AG09319 (cell line): ENCODE results near the gene MKX.

Experiments
- DNase-seq: peaks from one replicate; pipeline ENCODE4 v3.0.0-alpha.2; 2010; ENCODE audit warnings: low read depth; ENCODE audit errors: extremely low read depth
- TF ChIP-seq, protein P1 (sequence below): IDR thresholded peaks from 2 replicates; pipeline ENCODE4 v1.5.1; 2011; ENCODE audit warnings: low read depth, mild to moderate bottlenecking, inconsistent platforms, low read length, moderate library complexity

MKX gene

DNA sequence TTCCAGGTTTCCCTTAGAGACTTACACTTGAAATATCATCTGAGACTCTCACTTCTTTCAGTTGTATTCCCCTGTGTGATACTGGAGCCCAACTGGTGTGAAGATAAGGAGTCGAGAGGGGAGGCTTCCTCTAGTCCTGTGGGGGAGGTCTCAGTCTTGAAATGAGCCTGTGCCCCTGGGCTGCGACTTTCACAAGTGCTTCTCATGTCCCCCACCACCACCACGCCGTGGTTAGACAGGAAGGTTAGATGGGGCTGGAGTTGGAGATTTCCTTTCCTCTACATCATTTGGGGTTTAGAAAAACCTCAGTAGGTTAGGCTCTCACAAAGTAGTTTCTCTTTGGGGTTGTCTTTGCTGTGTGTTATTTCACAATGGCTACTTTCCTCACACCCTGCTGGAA lies 25.6 kb upstream of the MKX start:
- TF ChIP-seq, protein P1, sequence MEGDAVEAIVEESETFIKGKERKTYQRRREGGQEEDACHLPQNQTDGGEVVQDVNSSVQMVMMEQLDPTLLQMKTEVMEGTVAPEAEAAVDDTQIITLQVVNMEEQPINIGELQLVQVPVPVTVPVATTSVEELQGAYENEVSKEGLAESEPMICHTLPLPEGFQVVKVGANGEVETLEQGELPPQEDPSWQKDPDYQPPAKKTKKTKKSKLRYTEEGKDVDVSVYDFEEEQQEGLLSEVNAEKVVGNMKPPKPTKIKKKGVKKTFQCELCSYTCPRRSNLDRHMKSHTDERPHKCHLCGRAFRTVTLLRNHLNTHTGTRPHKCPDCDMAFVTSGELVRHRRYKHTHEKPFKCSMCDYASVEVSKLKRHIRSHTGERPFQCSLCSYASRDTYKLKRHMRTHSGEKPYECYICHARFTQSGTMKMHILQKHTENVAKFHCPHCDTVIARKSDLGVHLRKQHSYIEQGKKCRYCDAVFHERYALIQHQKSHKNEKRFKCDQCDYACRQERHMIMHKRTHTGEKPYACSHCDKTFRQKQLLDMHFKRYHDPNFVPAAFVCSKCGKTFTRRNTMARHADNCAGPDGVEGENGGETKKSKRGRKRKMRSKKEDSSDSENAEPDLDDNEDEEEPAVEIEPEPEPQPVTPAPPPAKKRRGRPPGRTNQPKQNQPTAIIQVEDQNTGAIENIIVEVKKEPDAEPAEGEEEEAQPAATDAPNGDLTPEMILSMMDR = no peak
- no peak for DNase-seq

DNA sequence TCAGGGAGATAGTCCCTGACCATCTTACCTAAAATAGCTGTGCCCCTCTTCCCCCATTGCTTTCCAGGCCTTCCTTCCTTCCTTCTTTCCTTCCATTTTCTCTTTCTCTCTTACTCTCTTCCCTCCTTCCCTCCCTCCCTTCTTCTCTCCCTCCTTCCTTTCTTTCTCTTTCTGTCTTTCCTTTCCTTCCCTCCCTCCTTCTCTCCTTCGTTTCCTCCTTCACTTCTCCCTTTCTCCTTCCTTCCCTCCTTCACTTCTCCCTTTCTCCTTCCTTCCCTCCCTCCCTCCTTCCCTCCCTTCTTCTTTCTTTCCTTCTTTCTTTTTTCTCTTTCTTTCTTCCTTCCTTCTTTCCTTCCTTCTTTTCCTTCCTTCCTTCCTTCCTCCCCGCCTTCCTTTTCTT lies 24.6 kb upstream of the MKX start:
- no peak for DNase-seq
- TF ChIP-seq, protein P1 = no peak

DNA sequence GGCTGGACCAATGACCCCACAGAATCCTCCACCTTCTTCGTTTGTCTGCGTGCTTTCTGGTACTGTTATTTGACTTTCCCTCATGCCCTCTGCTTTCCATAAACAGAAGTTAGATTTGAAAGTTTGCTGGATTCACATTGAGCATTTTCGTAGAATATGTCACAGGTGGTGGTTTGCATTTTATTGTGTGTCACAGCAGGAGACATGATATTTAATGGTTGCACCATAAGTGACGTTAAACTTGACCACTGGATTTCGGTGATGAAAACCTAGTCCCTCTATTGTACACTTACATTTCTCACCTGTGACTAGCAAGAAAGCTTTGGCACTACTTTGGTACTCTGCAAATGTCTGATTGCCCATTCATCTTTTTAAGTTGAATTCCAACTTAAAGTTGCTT lies 15.2 kb upstream of the MKX start:
- TF ChIP-seq, protein P1 = no peak

DNA sequence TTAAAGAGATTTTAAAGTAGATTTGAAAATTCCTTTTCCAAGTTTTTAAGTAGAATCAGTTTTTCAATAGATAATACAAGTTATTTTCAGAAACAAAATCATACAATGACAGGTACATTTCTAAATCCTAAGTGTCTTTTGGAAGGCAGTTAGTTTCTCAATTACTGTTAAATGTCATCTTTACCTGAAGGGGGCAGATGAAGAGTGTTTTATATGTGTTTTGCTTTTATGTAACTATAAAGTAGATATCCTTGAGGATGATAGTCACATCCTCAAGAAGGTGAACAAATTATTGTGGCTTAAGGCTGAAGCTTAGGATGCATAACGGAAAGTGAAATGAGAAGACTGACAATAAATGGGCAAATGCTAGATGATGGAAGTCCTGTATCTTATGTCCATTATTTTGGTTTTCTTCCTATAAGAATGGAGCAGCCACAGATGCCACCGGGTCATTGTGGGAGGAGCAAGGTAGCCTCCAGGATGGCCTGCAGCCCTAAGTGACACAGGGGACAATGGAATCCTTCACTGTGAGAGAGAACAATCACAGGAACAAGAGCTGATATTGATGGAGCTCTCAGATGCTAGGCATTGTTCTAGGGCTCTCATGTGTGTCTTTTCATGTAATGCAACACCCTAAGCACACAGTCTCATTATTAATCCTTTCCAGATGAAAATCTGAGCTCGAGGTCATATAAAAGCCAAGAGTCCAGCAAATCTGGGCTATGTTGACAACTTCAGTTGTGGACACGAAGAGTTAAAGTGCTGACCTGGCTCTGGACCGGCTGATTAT lies 14.1 kb upstream of the MKX start:
- DNase-seq = no peak
- TF ChIP-seq, protein P1 = peak; percentile 2

More for the DNA sequence above, 15.2 kb upstream of the MKX start:
- no peak for DNase-seq

DNA sequence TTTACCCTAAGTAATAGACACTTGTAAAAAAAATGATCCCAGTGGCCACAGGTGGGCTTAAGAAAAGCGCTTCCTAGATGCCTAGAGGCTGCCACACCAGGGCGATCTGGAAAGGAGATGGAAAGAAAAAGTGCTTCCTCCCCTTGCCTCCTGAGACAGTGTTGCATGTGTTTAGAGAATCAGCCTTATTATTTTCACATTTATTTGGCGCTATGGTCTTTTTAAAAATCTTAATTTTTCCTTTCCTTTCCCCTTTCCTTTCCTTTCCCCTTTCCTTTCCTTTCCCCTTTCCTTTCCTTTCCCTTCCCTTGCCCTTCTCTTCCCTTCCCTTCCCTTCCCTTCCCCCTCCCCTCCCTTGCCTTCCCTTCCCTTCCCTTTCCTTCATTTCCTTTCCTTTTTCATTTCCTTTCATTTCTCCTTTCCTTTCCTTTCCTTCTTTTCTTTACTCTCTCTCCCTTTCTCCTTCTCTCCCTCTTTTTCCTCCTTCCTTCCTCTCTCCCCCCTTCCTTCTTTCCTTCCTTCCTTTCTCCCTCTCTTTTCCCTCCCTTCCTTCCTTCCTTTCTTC lies 7.1 kb upstream of the MKX start:
- TF ChIP-seq, protein P1 = no peak
- DNase-seq = no peak

DNA sequence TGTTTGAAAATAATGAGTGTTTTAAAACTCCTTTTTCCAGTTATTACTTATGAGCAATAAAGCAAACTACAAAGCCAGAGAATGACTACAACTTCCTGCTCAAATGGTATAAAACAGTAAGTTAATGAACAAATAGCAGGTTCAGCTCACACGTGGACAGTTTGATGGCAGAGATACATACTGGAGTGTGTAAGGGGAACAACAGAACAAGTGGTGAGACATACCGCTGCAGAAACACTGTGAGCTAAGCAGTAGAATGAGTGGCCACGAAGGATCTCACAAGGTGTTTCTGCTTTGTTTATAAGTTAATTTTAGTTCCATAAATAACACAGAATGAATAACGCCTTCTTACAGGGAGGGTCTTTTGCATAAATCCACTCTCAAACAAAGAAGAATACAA lies 3.0 kb upstream of the MKX start:
- DNase-seq = no peak
- TF ChIP-seq, protein P1 = no peak

DNA sequence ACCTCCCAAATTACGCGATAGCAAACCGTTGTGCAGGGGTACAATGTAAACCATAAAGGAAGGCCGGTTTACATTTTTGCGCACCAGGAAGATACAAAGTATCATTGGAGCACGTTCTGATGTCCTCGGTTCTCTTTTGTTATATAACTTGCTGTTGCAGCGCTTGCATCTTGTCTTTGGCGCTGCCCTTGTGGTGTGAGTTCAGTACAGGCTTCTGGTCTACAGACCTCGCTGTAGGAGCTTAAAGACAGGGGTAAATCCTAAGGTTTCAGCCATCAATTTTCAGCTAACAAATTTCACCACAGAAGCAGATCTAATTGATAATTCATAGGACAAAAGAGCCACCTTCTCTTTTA lies 1.5 kb upstream of the MKX start:
- TF ChIP-seq, protein P1 = no peak
- no peak for DNase-seq
